HG02588 (cell line): Measurements from ENCODE around the gene PEDS1.
A peak's percentile ranks its signal among the peaks of the same experiment; 100 is the strongest.
"Not testable (repeated sequence)": the region's sequence is repeated elsewhere in the genome, so short reads cannot be mapped to it uniquely, and the experiment has no call there.

Source experiments
- ATAC-seq: cut with Tn5 transposase; IDR thresholded peaks from one replicate; pipeline ENCODE4 v1.9.1; 2021; ENCODE audit warnings: mild to moderate bottlenecking, moderate library complexity; ENCODE audit not compliant: unreplicated experiment

PEDS1 gene

DNA sequence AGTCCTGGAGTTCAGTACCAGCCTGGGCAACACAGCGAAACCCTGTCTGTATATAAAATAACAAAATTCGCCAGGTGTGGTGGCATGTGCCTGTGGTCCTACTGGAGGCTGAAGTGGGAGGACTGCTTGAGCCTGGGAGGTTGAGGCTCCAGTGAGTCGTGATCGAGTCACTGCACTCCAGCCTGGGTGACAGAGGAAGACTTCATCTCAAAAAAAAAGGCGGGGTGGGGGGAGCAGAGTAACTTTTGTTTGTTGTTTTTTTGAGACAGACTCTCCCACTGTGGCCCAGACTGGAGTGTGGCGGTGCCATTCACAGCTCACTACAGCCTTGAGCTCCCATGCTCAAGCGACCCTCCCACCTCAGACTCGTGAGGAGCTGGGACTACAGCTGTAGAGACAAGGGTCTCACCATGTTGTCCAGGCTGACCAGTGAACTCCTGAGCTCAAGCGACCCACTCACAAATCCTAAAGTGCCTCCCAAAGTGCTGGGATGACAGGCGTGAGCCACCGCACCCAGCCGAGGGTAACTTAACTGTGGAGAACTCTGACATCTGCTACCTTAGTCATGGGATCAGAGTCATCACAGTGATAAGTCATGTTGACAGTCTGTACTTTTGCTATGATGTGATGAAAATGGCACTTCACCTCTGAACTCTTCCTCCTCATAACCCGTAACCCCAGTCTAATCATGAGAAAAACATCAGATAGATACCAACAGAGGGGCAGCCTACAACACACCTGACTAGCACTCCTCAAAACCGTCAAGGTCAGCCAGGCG, 16.5 kb downstream of the PEDS1 start:
- ATAC-seq: no peak

GRCh38 chr20:50135157-50135556, 18.4 kb downstream of the PEDS1 start:
- ATAC-seq: not testable (repeated sequence)

- no peak for ATAC-seq
Measured at GRCh38 chr20:50133474-50134217, 19.9 kb downstream of the PEDS1 start.

DNA sequence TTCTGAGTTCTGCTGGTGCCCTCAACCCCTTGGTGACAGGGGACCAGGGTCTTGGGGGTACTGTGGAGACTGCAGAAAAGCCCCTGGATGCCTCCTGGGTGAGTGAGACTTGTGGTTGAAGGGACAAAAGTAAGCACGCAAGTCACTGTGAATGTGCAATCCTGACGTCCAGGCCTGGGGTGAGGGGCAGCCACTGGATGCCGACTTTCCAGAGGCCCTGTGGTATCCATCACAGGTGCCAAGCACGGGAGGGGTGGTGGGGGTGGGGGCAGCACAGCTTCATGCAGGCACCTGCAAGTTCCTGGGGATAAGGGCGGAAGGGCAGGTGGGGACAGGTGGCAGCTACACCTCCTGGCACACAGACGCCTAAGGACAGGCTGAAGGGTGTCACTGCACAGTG, 20.5 kb downstream of the PEDS1 start:
- ATAC-seq: no peak

DNA sequence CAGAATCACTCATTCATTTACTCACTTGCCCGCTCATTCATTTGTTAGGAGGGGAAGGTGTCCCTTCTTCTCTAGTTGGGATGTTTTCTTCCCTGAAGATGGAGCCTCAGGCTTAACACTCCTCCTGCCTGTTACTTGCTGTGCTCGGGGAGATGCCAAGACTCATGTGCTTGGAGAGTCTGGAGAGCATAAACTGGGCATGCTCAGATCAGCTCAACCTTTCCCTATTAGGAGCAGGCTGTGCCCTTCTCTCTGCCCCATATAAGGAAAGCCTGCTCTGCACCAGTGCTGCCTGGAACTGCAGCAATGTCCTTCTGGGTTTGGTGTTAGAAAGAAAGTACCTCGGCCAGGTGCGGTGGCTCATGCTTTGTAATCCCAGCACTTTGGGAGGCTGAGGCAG, 22.5 kb downstream of the PEDS1 start:
- no peak for ATAC-seq

DNA sequence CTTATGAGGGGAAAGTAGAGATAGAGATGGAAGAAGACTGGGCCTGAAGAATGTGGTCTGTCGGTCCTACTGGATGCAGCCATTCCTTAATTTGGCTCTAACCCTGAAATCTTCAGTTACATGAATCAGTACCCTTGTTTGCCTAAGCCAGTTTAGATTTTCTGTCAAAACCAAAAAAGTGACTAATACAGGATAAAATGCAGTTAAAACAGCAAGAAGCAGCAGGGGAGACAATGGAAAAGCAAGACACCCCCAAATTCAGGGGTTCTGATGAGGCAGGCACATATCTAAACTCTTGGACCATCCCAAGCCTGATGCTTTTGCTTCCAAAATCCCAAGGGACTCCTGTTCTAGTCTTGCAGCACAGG, 23.2 kb downstream of the PEDS1 start:
- no peak for ATAC-seq

- ATAC-seq: no peak
Measured at GRCh38 chr20:50129662-50130355, 23.7 kb downstream of the PEDS1 start.

DNA sequence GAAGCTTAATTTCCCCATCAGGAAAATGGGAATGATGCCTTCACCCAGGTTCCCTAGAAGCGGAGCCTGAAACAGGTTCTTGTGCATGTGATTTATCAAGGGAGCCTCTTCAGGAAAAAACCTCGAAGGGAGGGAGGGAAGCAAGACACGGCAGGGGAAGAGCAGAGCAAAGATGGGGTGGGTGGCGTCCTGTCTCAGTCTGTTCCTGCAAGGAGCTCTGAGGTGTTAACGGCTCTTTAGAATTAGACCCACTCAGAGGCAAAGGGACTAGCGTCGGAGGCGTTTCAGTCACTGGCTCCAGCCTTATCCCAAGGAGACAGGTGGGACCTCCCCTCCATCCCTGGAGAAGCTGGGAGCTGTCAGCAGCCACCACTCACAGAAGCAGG, 25.0 kb downstream of the PEDS1 start:
- no peak for ATAC-seq

DNA sequence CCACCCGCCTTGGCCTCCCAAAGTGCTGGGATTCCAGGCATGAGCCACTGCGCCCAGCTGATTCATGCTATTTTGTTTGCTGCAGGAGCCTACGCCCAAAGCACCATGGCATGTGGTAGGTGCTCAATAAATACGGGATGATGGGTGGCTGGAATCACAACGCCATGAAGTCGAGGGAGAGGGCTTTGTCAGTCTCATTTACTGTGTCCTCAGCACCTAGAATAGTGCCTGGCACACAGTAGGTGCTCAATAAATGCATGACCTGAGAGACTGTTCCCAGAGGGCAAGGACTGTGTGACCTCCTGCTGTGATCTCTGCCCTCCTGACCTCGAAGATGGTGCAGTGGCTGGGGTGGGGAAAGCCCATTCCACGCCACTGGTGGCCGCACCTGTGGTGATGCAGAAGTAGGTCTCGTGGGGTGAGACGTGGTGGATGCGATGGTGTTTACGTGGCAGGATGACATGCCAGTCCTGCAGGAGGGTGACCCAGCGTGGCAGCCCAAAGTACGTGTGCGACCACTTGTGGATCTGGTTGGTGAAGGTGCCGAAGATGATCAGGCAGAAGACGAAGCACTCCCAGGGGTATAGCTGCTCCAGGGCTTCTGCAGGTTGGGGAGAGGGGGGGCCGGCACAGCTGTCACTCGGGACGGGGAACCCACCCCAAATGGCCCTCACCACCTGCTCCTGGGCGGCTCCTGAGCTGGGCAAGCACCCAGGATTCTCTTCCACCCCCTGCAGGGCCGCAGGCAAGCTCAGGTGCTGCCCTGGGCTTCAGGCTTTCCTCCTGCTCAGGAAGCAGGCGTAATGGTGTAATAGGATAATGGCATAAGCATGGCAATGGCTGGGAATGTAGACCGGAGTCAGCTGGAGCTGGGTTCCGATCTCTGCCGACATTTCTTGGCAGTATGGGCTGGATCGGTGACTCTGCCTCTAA, 25.7 kb downstream of the PEDS1 start:
- ATAC-seq: no peak

DNA sequence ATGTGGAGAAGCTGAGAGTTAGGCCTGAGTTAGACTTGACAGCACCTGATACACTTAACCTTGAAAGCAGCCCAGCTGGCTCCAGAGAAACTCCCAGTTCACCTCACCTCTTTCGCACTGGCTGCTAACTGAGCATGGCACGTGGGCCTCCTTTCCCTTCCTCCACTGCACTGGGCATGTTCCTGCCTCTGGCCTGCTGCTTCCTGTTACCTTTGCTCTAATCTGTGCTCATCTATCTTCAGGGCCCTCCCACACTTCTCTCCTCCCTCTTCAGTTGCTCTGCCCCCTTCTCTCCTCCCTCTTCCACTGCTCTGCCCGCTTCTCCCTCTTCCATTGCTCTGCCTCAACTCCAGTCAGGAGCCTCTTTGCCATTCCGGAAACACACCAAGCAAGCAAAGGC, 26.9 kb downstream of the PEDS1 start:
- ATAC-seq: no peak

- ATAC-seq: no peak
Measured at GRCh38 chr20:50125279-50125678, 28.2 kb downstream of the PEDS1 start.

DNA sequence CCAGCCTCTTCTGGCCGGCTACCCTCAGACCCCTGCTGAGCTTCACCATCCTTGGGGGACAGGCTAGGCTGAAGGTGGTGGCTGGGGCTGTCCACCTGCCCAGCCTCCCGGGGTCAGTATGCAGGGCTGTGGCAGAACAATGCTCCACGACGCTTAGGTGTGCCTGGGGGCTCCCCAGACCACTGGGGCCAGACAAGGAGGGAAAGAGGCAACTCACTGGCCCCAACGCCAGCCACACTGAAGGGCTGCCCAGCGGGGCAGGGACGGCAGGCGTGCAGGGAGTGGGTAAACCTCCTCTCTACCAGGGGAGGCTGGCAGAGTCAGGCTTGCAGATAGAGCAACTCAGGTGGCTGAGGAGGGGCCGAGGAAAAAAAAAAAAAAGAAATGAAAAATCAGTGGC, 29.0 kb downstream of the PEDS1 start:
- no peak for ATAC-seq

DNA sequence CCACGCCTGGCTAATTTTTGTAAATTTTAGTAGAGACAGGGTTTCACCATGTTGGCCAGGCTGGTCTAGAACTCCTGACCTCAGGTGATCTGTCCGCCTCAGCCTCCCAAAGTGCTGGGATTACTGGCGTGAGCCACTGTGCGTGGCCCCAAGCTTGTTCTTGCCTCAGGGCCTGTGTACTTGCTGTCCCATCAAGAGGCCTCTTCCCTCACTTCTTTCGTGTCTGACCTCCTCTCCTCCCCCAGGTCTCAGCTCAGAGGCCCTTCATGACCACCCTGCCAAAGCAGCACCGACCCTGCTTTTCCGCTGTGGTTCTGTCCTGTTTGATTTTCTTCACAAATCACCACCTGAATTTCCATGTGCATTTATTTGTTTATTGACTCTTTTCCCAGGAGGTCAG, 30.1 kb downstream of the PEDS1 start:
- ATAC-seq: no peak

- ATAC-seq: no peak
Measured at GRCh38 chr20:50122763-50123162, 30.8 kb downstream of the PEDS1 start.

DNA sequence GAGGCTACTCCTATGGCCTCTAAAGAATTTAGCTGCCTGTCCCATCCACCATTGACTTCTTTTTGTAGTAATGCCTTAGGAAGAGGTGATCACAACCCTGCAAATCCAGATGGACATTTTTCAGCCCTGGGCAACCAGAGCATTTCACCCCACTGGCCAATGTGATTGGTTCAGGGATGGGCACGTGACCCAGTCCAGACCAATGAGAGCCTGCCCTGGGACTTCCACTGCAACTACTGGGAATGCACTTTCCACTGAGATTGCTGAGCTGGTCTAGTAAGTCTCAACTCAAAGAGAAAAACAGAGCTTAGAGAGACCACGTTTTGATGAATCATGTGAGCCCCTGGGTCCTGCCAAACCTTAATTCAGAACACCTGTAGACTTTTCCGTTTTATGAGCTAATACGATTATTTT, 31.7 kb downstream of the PEDS1 start:
- no peak for ATAC-seq

- no peak for ATAC-seq
Measured at GRCh38 chr20:50120935-50121693, 32.4 kb downstream of the PEDS1 start.

- no peak for ATAC-seq
Measured at GRCh38 chr20:50118203-50118602, 35.3 kb downstream of the PEDS1 start.

DNA sequence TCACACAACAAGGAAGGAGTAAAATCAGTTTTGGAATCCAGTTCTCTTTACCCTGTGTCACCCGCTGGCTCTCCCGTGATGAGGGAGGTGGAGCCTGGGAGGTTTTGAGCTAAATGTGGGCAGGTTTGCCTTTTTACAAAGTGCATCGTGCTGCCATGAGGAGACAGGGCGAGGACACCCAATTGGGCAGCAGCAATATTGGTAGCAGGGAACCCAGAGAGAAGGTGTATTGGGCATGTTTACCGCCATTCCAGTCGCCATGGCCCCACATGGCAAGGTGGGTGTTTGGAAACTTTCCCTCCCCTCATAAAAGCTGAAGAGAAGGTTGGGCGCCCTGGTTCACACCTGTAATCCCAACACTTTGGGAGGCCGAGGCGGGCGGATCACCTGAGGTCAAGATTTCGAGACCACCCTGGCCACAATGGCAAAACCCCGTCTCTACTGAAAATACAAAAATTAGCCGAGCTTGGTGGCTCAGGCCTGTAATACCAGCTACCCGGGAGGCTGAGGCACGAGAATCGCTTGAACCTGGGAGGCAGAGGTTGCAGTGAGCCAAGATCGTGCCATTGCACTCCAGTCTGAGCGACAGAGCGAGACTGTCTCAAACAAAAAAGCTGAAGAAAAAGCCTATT, 37.0 kb downstream of the PEDS1 start:
- ATAC-seq: no peak

GRCh38 chr20:50115591-50116367, 37.7 kb downstream of the PEDS1 start:
- ATAC-seq: peak; percentile 68
